DND-41 (cell line): Measurements from ENCODE around the gene ZNF76.

Experiments used
- EZH2 ChIP-seq: IDR thresholded peaks from 3 replicates; pipeline ENCODE4 v1.6.1; 2012; ENCODE audit warnings: borderline replicate concordance, low read depth, mild to moderate bottlenecking, moderate library complexity, low read length, inconsistent platforms; ENCODE audit not compliant: severe bottlenecking
- TF ChIP-seq, protein P1 (sequence below): IDR thresholded peaks from 2 replicates; pipeline ENCODE4 v1.5.1; 2012; ENCODE audit warnings: borderline replicate concordance, low read length, moderate library complexity, mild to moderate bottlenecking; ENCODE audit not compliant: poor library complexity, severe bottlenecking; ENCODE audit errors: extremely low read depth

DNA sequence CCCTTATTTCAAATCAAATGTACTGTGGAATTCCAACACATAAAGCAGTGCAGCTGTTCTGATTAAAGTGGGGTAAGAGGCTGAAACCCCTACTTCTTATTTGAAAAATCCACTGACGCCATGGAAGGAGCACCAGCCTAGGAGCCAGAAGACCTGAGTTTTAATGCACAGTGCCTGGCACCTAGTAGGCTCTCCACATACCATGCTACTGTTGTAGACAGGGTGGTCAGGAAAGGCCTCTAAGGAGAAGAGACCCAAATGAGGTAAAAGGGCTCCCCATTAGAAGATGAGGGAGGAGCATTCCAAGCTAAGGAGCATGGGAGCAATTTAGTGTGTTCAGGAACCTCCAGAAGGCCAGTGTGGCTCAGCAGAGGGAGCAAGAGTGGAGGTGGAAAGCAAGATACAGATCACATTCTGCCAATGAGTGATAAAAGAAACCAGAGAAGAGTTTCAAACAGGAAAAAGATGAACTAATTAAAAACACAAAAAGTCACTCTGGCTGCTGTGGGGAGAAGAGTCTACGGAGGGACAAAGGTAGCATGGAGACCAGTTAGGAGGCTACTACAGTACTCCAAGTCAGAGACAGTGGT lies 11.8 kb upstream of the ZNF76 start:
- TF ChIP-seq, protein P1, sequence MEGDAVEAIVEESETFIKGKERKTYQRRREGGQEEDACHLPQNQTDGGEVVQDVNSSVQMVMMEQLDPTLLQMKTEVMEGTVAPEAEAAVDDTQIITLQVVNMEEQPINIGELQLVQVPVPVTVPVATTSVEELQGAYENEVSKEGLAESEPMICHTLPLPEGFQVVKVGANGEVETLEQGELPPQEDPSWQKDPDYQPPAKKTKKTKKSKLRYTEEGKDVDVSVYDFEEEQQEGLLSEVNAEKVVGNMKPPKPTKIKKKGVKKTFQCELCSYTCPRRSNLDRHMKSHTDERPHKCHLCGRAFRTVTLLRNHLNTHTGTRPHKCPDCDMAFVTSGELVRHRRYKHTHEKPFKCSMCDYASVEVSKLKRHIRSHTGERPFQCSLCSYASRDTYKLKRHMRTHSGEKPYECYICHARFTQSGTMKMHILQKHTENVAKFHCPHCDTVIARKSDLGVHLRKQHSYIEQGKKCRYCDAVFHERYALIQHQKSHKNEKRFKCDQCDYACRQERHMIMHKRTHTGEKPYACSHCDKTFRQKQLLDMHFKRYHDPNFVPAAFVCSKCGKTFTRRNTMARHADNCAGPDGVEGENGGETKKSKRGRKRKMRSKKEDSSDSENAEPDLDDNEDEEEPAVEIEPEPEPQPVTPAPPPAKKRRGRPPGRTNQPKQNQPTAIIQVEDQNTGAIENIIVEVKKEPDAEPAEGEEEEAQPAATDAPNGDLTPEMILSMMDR: no peak
- no peak for TF ChIP-seq EZH2
